Posterior cingulate gyrus (tissue), 11 donors: ENCODE data around the gene RNU6-7.

Source experiments
- DNase-seq, 10 donors: peaks; one replicate each; pipeline versions ENCODE4 v3.0.0 to v3.0.0-alpha.2; 2020 to 2021; ENCODE audit warnings: mixed read lengths in 3 of 10
- intact Hi-C: fragments of 100-400 bp; cut with DNase I; formaldehyde crosslinking; loops from one replicate; pipeline ENCODE4 v1.15.1; 2023

Gene RNU6-7

GRCh38 chr14:32250681-32251080, 48.8 kb downstream of the RNU6-7 start:
- intact Hi-C loops = loop anchor here (5.0 to 10.0 kb wide), 4 partner anchors 46 to 796 kb away; partner anchors contain the start of genes DTD2, RNU6-7 and RNU6-8

GRCh38 chr14:32251530-32251929, 49.7 kb downstream of the RNU6-7 start:
- DNase-seq = peak in 1 of 10 donors; percentile 37
- intact Hi-C loops = loop anchor here (5.0 to 10.0 kb wide), 4 partner anchors 47 to 797 kb away; partner anchors contain the start of genes DTD2, RNU6-7 and RNU6-8

More at GRCh38 chr14:32250681-32251080, 48.8 kb downstream of the RNU6-7 start:
- DNase-seq = no peak
